Activated effector memory CD4-positive, alpha-beta T cell treated with anti-CD3 and anti-CD28 coated beads, Interleukin-2, amount 50 U/mL, for 16 hours (primary cell): ENCODE results near the gene SLC9A3.
"Not testable (repeated sequence)": the region's sequence is repeated elsewhere in the genome, so short reads cannot be mapped to it uniquely, and the experiment has no call there.

Experiments
- DNase-seq: peaks from one replicate; pipeline ENCODE4 v3.0.0-alpha.2; 2020

SLC9A3 gene

GRCh38 chr5:524234-524972 lies at the start of gene SLC9A3:
TSS of gene SLC9A3 (minus strand) at chr5:524449.
- no peak for DNase-seq

GRCh38 chr5:573976-574375 lies 49.7 kb upstream of the SLC9A3 start:
- DNase-seq = no peak

GRCh38 chr5:573206-573605 lies 49.0 kb upstream of the SLC9A3 start:
- DNase-seq = no peak

- DNase-seq = no peak
Measured at GRCh38 chr5:572398-573019, 48.3 kb upstream of the SLC9A3 start.

GRCh38 chr5:571791-572190 lies 47.5 kb upstream of the SLC9A3 start:
- DNase-seq = peak; percentile 42

- no peak for DNase-seq
Measured at GRCh38 chr5:570886-571285, 46.6 kb upstream of the SLC9A3 start.

- DNase-seq = no peak
Measured at GRCh38 chr5:570446-570845, 46.2 kb upstream of the SLC9A3 start.

- no peak for DNase-seq
Measured at GRCh38 chr5:569868-570361, 45.7 kb upstream of the SLC9A3 start.

- no peak for DNase-seq
Measured at GRCh38 chr5:569358-569867, 45.2 kb upstream of the SLC9A3 start.

- DNase-seq = no peak
Measured at GRCh38 chr5:568809-569208, 44.6 kb upstream of the SLC9A3 start.

- DNase-seq = no peak
Measured at GRCh38 chr5:568061-568781, 44.0 kb upstream of the SLC9A3 start.

- DNase-seq = no peak
Measured at GRCh38 chr5:567664-568060, 43.4 kb upstream of the SLC9A3 start.

- DNase-seq = no peak
Measured at GRCh38 chr5:566636-567309, 42.5 kb upstream of the SLC9A3 start.

- no peak for DNase-seq
Measured at GRCh38 chr5:565782-566440, 41.7 kb upstream of the SLC9A3 start.

GRCh38 chr5:561408-561807 lies 37.2 kb upstream of the SLC9A3 start:
- DNase-seq = no peak

GRCh38 chr5:560792-561166 lies 36.5 kb upstream of the SLC9A3 start:
- DNase-seq = no peak

GRCh38 chr5:558871-559503 lies 34.7 kb upstream of the SLC9A3 start:
- no peak for DNase-seq

- DNase-seq = no peak
Measured at GRCh38 chr5:558326-558725, 34.1 kb upstream of the SLC9A3 start.

- DNase-seq = not testable (repeated sequence)
Measured at GRCh38 chr5:557917-558316, 33.7 kb upstream of the SLC9A3 start.

GRCh38 chr5:556909-557441 lies 32.7 kb upstream of the SLC9A3 start:
- DNase-seq = no peak

GRCh38 chr5:555058-555623 lies 30.9 kb upstream of the SLC9A3 start:
- peak; percentile 64 for DNase-seq
